Tibial nerve (tissue), 4 donors: ENCODE results near the gene CERCAM. TPM values are rescaled to one million over a fixed set of nuclear protein-coding genes. Genes with fewer than 3 reads are reported as not detected.

ENCODE experiments used
- DNase-seq, 2 donors: peaks; one replicate each; pipeline ENCODE4 v3.0.0-alpha.2; 2019; ENCODE audit warnings: low spot score in 2 of 2
- H3K27ac ChIP-seq, 4 donors: fragments of 200-600 bp; sonication (generic) in 3 of 4; one replicate each; pipeline ENCODE4 v1.5.1; 2017 to 2019; ENCODE audit warnings: mild to moderate bottlenecking in 1 of 4
- H3K27me3 ChIP-seq, 2 donors: fragments of 200-600 bp; sonication (generic) in 1 of 2; one replicate each; pipeline versions ENCODE4 v1.5.1 to v1.6.0; 2017 to 2019
- H3K36me3 ChIP-seq, 3 donors: fragments of 200-600 bp; sonication (generic); one replicate each; pipeline ENCODE4 v1.5.1; 2018 to 2019
- H3K4me1 ChIP-seq, 4 donors: fragments of 200-600 bp; sonication (generic) in 3 of 4; one replicate each; pipeline ENCODE4 v1.5.1; 2017 to 2019
- H3K4me3 ChIP-seq, 4 donors: fragments of 200-600 bp; sonication (generic) in 3 of 4; one replicate each; pipeline ENCODE4 v1.5.1; 2017 to 2019; ENCODE audit warnings: mild to moderate bottlenecking in 1 of 4, moderate library complexity in 1 of 4
- H3K9me3 ChIP-seq, 4 donors: fragments of 200-600 bp; sonication (generic) in 3 of 4; one replicate each; pipeline ENCODE4 v1.5.1; 2017 to 2019
- CTCF ChIP-seq, 5 experiments: fragments of 200-600 bp in 3 of 5; fragments of 450-650 bp in 2 of 5; sonication (generic) in 3 of 5; IDR thresholded peaks; one replicate each; pipeline ENCODE4 v1.5.1; 2016 to 2019; ENCODE audit warnings: antibody characterized with exemption in 5 of 5, mild to moderate bottlenecking in 3 of 5, moderate library complexity in 2 of 5
- EP300 ChIP-seq, 2 donors: sonication (generic); formaldehyde crosslinking; IDR thresholded peaks; one replicate each; pipeline ENCODE4 v1.6.1; 2017; ENCODE audit warnings: antibody characterized with exemption in 2 of 2, mild to moderate bottlenecking in 1 of 2
- POLR2A ChIP-seq, 2 donors: fragments of 450-650 bp; IDR thresholded peaks; one replicate each; pipeline ENCODE4 v1.6.1; 2017; ENCODE audit warnings: antibody characterized with exemption in 2 of 2, mild to moderate bottlenecking in 2 of 2, moderate library complexity in 2 of 2
- WGBS, 2 donors: methylation state at CpG; one replicate each; pipeline ENCODE4 v1.1.5; 2018; 5-methylcytosine and 5-hydroxymethylcytosine counted together
- total RNA-seq, 4 donors: library from RNA; depleted of rRNA; stranded (reverse); fragments of >200 nt; gene quantifications; one replicate each; pipeline ENCODE4 v1.1.0, GENCODE V29; 2016

CERCAM gene
- total RNA-seq, 4 donors from 2014 or later, result 23.7 to 48.2 (median 31.6) TPM

GRCh38 chr9:128397831-128398230, 22.8 kb upstream of the CERCAM start:
- H3K4me1 ChIP-seq, result peaks cover 0 to 10% (median 0%) of the 10 kb centered on the region in 4 donors
- no peak for DNase-seq
- 63 to 66% methylated on average over 7 of the region's 7 CpGs for WGBS, 2 donors
- H3K9me3 ChIP-seq, result no peaks in the 10 kb centered on the region
- no peaks in the 10 kb centered on the region for H3K27me3 ChIP-seq
- no peak overlapping the region for H3K27ac ChIP-seq
- no peak for TF ChIP-seq CTCF (IDR thresholded peaks at IDR 0.05)
- no peak for TF ChIP-seq EP300 (IDR thresholded peaks at IDR 0.05)
- H3K4me3 ChIP-seq, result no peak overlapping the region
- H3K36me3 ChIP-seq, result peaks cover 0 to 14% (median 0%) of the 10 kb centered on the region in 3 donors

- H3K9me3 ChIP-seq, result no peaks in the 10 kb centered on the region
- no peaks in the 10 kb centered on the region for H3K27me3 ChIP-seq
- no peak overlapping the region for H3K27ac ChIP-seq
- TF ChIP-seq POLR2A (IDR thresholded peaks at IDR 0.05), result no peak
- no peak for TF ChIP-seq CTCF (IDR thresholded peaks at IDR 0.05)
- no peak for TF ChIP-seq EP300 (IDR thresholded peaks at IDR 0.05)
- no peak for DNase-seq
- peaks cover 0 to 10% (median 0%) of the 10 kb centered on the region in 4 donors for H3K4me1 ChIP-seq
- no peaks in the 10 kb centered on the region for H3K36me3 ChIP-seq
- no peak overlapping the region for H3K4me3 ChIP-seq
- WGBS, 2 donors, result 77 to 85% methylated on average over 3 of the region's 3 CpGs
Measured at GRCh38 chr9:128399861-128400260, 20.8 kb upstream of the CERCAM start.

- H3K27ac ChIP-seq, result no peak overlapping the region
- no peak for DNase-seq
- no peaks in the 10 kb centered on the region for H3K9me3 ChIP-seq
- peaks cover 0 to 6% (median 0%) of the 10 kb centered on the region in 4 donors for H3K4me1 ChIP-seq
- peaks cover 0 to 10% of the 10 kb centered on the region in 2 donors for H3K27me3 ChIP-seq
- 77 to 79% methylated on average over 5 of the region's 5 CpGs for WGBS, 2 donors
- no peak overlapping the region for H3K4me3 ChIP-seq
- no peak for TF ChIP-seq POLR2A (IDR thresholded peaks at IDR 0.05)
- no peak for TF ChIP-seq EP300 (IDR thresholded peaks at IDR 0.05)
- TF ChIP-seq CTCF (IDR thresholded peaks at IDR 0.05), result no peak
- no peaks in the 10 kb centered on the region for H3K36me3 ChIP-seq
Measured at GRCh38 chr9:128404560-128404959, 16.1 kb upstream of the CERCAM start.

GRCh38 chr9:128405077-128405779, 15.4 kb upstream of the CERCAM start:
- no peak overlapping the region for H3K4me3 ChIP-seq
- H3K4me1 ChIP-seq, result peaks cover 0 to 6% (median 0%) of the 10 kb centered on the region in 4 donors
- 35 to 44% methylated on average over 15 to 19 of the region's 20 CpGs for WGBS, 2 donors
- H3K9me3 ChIP-seq, result no peaks in the 10 kb centered on the region
- TF ChIP-seq POLR2A (IDR thresholded peaks at IDR 0.05), result no peak
- TF ChIP-seq CTCF (IDR thresholded peaks at IDR 0.05), result no peak
- no peak for TF ChIP-seq EP300 (IDR thresholded peaks at IDR 0.05)
- no peak overlapping the region for H3K27ac ChIP-seq
- DNase-seq, result no peak
- H3K36me3 ChIP-seq, result no peaks in the 10 kb centered on the region
- H3K27me3 ChIP-seq, result peaks cover 0 to 10% of the 10 kb centered on the region in 2 donors

- TF ChIP-seq CTCF (IDR thresholded peaks at IDR 0.05) (no peak), EP300 (IDR thresholded peaks at IDR 0.05) (no peak), POLR2A (IDR thresholded peaks at IDR 0.05) (no peak)
- Histone ChIP-seq H3K9me3 (no peaks in the 10 kb centered on the region), H3K4me1 (peaks cover 0 to 6% (median 0%) of the 10 kb centered on the region in 4 donors), H3K4me3 (no peak overlapping the region), H3K36me3 (no peaks in the 10 kb centered on the region), H3K27me3 (peaks cover 0 to 10% of the 10 kb centered on the region in 2 donors), H3K27ac (no peak overlapping the region)
- DNase-seq, result no peak
- WGBS, 2 donors, result 70 to 81% methylated on average over 5 to 6 of the region's 7 CpGs
Measured at GRCh38 chr9:128405780-128406171, 14.9 kb upstream of the CERCAM start.
